GM23338 (cell line): ENCODE data around the gene OTUD5. TPM values are rescaled to one million over a fixed set of nuclear protein-coding genes. Genes with fewer than 3 reads are reported as not detected.

Experiments
- EZH2 ChIP-seq: fragments of 200-600 bp; sonication (generic); IDR thresholded peaks from one replicate; pipeline ENCODE4 v1.8.0; 2017; ENCODE audit warnings: antibody characterized with exemption, mild to moderate bottlenecking, low read depth; ENCODE audit not compliant: unreplicated experiment
- REST ChIP-seq: IDR thresholded peaks from one replicate; pipeline ENCODE4 v1.6.1; 2018; ENCODE audit warnings: antibody characterized with exemption; ENCODE audit not compliant: unreplicated experiment
- ZNF114 ChIP-seq: fragments of 250-450 bp; sonication (Bioruptor Pico); IDR thresholded peaks from 2 replicates; pipeline ENCODE4 v1.5.0; 2020; ENCODE audit warnings: mild to moderate bottlenecking, moderate library complexity
- ZNF462 ChIP-seq: fragments of 250-450 bp; sonication (Bioruptor Pico); IDR thresholded peaks from 2 replicates; pipeline ENCODE4 v1.5.0; 2020; ENCODE audit warnings: mild to moderate bottlenecking, moderate library complexity
- polyA plus RNA-seq: library from polyadenylated mRNA; unstranded; fragments of >200 nt; fragmentation: Nextera tagmentation; extraction: Ambion mirVana; gene quantifications from 2 replicates; pipeline ENCODE4 v1.2.1, GENCODE V29; 2016
- total RNA-seq: library from RNA; depleted of rRNA; stranded (reverse); fragments of >200 nt; shearing (Covaris generic); gene quantifications from 2 replicates; pipeline ENCODE4 v1.2.3, GENCODE V29; 2014

Gene OTUD5
- total and polyA plus RNA-seq, 2 experiments from 2014 or later: 23.5 to 56.5 TPM

DNA sequence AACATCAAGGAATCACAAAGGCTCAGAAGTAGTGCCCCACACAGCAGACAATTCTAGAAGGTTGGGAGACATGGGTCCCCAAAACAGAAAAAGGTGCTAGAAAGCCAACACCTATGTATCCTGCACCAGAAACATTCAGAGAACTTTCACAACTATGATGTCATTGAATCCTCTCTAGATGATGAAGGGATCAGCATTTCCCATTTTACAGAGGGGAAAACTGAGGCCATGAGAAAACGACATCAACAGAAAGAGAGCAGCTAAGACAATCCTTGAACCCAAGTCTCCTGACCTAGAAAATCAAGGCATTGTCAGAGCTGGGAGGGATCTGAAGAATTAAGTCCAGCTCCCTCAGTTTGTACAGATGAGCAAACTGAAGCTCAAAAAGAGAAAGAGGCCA is 11.0 kb upstream of the OTUD5 start (continued):
- TF ChIP-seq ZNF462 (CRISPR knock-in tag) (no peak), EZH2 (no peak), REST (no peak), ZNF114 (CRISPR knock-in tag) (no peak)
